Colonic mucosa (tissue), 4 donors: Measurements from ENCODE around the gene ATOSB. TPM values are rescaled to one million over a fixed set of nuclear protein-coding genes. Genes with fewer than 3 reads are reported as not detected.

Experiments used
- DNase-seq: peaks from one replicate; pipeline ENCODE4 v3.0.0-alpha.2; 2020
- H3K27ac ChIP-seq: fragments of 200-600 bp; one replicate; pipeline ENCODE4 v1.8.0; 2021
- H3K27me3 ChIP-seq: fragments of 200-600 bp; one replicate; pipeline ENCODE4 v1.8.0; 2021
- H3K36me3 ChIP-seq: fragments of 200-600 bp; one replicate; pipeline ENCODE4 v1.8.0; 2021
- H3K4me1 ChIP-seq: fragments of 200-600 bp; one replicate; pipeline ENCODE4 v1.8.0; 2021; ENCODE audit warnings: mild to moderate bottlenecking
- H3K4me3 ChIP-seq: fragments of 200-600 bp; one replicate; pipeline ENCODE4 v1.8.0; 2021
- H3K9ac ChIP-seq, 2 donors: one replicate each; pipeline ENCODE4 v1.7.0; 2013; ENCODE audit warnings: control low read depth in 2 of 2, low read depth in 2 of 2, low read length in 2 of 2
- H3K9me3 ChIP-seq: fragments of 200-600 bp; one replicate; pipeline ENCODE4 v1.8.0; 2021
- CTCF ChIP-seq: fragments of 200-600 bp; IDR thresholded peaks from one replicate; pipeline ENCODE4 v1.8.0; 2022; ENCODE audit warnings: antibody characterized with exemption, mild to moderate bottlenecking
- intact Hi-C: fragments of 100-400 bp; cut with DNase I; formaldehyde crosslinking; loops from one replicate; pipeline ENCODE4 v1.14.1; 2022
- total RNA-seq, 2 donors: library from RNA; stranded (reverse); fragmentation: NEBNext Ultra II Directional in 1 of 2; extraction: Animal tissue kit (Norgen Biotek cat#: 25700) in 1 of 2; gene quantifications; one replicate each; pipeline ENCODE4 v1.2.1, GENCODE V29; 2021
- donor health status: healthy.
- donor health status: DM: no; HTN: no; CAD: no.
- donor health status: DM: no; HTN: no; CAD: no.

The ATOSB gene
- total RNA-seq, 2 donors from 2014 or later = 16.8 to 44.6 TPM

GRCh38 chr9:35054185-35054835, 61.4 kb downstream of the ATOSB start:
- intact Hi-C loops = loop anchor here (10.0 kb wide), 1 partner anchor 160 kb away; a partner anchor contains a TSS
- Histone ChIP-seq H3K36me3 (peaks cover 24% of the 10 kb centered on the region), H3K27me3 (no peaks in the 10 kb centered on the region), H3K9ac (no peak overlapping the region), H3K4me3 (no peak overlapping the region), H3K4me1 (no peaks in the 10 kb centered on the region), H3K9me3 (no peaks in the 10 kb centered on the region), H3K27ac (no peak overlapping the region)
- no peak for TF ChIP-seq CTCF
- no peak for DNase-seq

Other genes starting within 250 kb of the ATOSB start
- gene PHF24, start 157.6 kb downstream of the ATOSB start, total RNA-seq = under 1 TPM in 1 of 2 donors, not detected in 1; 0.64 TPM
- gene DNAJB5, start 126.1 kb downstream of the ATOSB start, total RNA-seq = 1 to 10 TPM; 1.6 to 8.5 TPM
- 100 to 1,000 TPM; 176 to 287 TPM for gene VCP, start 43.2 kb downstream of the ATOSB start, total RNA-seq
- gene FANCG, start 35.9 kb downstream of the ATOSB start, total RNA-seq = 10 to 100 TPM; 11.4 to 47.5 TPM
- 10 to 100 TPM; 27.6 to 51.3 TPM for gene PIGO, start 19.3 kb downstream of the ATOSB start, total RNA-seq
- gene STOML2, start 12.7 kb downstream of the ATOSB start, total RNA-seq = 100 to 1,000 TPM; 111 to 233 TPM
- 10 to 100 TPM; 43.6 to 56.1 TPM for gene UNC13B, start 46.1 kb upstream of the ATOSB start, total RNA-seq